Mesothelial cell of epicardium (in vitro differentiated cells): ENCODE measurements around the gene C5orf63. TPM values are rescaled to one million over a fixed set of nuclear protein-coding genes. Genes with fewer than 3 reads are reported as not detected.

Experiments
- DNase-seq, 2 experiments: peaks; one replicate each; pipeline ENCODE4 v3.0.0; 2021; ENCODE audit warnings: low spot score in 2 of 2; ENCODE audit not compliant: unreplicated experiment in 2 of 2
- H3K27ac Mint-ChIP-seq: 2 replicates; pipeline ENCODE4 v1.8.0; 2021; ENCODE audit warnings: mixed read lengths
- H3K27me3 Mint-ChIP-seq: 2 replicates; pipeline ENCODE4 v1.8.0; 2021; ENCODE audit warnings: low read depth, mixed read lengths
- H3K36me3 Mint-ChIP-seq: 2 replicates; pipeline ENCODE4 v1.8.0; 2021; ENCODE audit warnings: mixed read lengths
- H3K4me1 Mint-ChIP-seq: 2 replicates; pipeline ENCODE4 v1.8.0; 2021; ENCODE audit warnings: mixed read lengths
- H3K4me3 Mint-ChIP-seq: 2 replicates; pipeline ENCODE4 v1.8.0; 2021; ENCODE audit warnings: mild to moderate bottlenecking, moderate library complexity, mixed read lengths
- H3K9me3 Mint-ChIP-seq: 2 replicates; pipeline ENCODE4 v1.8.0; 2021; ENCODE audit warnings: mixed read lengths
- total RNA-seq: library from RNA; stranded (reverse); gene quantifications from 3 replicates; pipeline ENCODE4 v1.2.1, GENCODE V29; 2021
- TF ChIP-seq, protein P1 (sequence below): fragments of 200-600 bp; sonication (generic); IDR thresholded peaks from one replicate; pipeline ENCODE4 v1.5.0; 2021; ENCODE audit warnings: antibody characterized with exemption; ENCODE audit not compliant: unreplicated experiment

C5orf63 gene
- total RNA-seq, 1 donor from 2014 or later: 2.3 TPM

DNA sequence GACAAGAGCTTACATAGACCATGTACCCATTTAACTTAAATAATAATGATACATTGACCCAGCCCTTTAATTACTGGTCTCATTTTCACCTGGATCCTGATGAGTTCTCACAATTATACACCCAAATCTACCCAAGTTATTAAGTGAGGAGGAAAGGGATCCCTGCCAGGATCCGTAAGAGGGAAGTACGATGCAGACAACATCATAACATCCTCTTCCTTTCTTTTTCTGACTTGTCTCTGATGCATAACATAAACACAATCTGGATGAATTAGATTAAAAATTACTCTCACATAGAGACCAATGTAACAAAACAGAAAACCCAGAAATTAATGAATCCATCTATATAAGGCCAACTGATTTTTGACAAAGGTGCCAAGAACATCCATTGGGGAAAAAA is 59.9 kb downstream of the C5orf63 start:
- no peaks in the 10 kb centered on the region for H3K9me3 Mint-ChIP-seq
- no peak for DNase-seq
- no peak overlapping the region for H3K27ac Mint-ChIP-seq
- TF ChIP-seq, protein P1, sequence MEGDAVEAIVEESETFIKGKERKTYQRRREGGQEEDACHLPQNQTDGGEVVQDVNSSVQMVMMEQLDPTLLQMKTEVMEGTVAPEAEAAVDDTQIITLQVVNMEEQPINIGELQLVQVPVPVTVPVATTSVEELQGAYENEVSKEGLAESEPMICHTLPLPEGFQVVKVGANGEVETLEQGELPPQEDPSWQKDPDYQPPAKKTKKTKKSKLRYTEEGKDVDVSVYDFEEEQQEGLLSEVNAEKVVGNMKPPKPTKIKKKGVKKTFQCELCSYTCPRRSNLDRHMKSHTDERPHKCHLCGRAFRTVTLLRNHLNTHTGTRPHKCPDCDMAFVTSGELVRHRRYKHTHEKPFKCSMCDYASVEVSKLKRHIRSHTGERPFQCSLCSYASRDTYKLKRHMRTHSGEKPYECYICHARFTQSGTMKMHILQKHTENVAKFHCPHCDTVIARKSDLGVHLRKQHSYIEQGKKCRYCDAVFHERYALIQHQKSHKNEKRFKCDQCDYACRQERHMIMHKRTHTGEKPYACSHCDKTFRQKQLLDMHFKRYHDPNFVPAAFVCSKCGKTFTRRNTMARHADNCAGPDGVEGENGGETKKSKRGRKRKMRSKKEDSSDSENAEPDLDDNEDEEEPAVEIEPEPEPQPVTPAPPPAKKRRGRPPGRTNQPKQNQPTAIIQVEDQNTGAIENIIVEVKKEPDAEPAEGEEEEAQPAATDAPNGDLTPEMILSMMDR: no peak
- H3K4me3 Mint-ChIP-seq: no peak overlapping the region
- H3K4me1 Mint-ChIP-seq: peaks cover 12% of the 10 kb centered on the region
- H3K36me3 Mint-ChIP-seq: no peaks in the 10 kb centered on the region
- no peaks in the 10 kb centered on the region for H3K27me3 Mint-ChIP-seq

DNA sequence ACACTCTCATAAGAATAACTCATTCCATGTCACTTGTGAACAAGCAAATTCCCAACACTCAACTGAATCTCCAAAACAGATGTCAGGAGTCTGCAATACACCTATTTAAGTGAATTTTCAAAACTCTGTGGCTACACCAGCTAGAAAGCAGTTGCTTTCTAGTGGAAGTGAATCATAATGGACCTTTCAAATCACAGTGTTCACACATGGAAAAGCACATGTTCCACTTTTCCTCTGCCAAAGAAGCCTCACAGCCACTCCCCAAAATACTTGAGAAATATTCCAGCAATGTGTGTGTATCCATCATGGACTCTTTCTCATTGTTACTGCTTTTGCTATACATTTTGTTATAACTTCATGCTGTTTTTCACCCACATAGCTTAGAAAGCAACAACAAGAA is 60.4 kb downstream of the C5orf63 start:
- TF ChIP-seq, protein P1: no peak
- no peak overlapping the region for H3K4me3 Mint-ChIP-seq
- H3K27ac Mint-ChIP-seq: peak overlapping the region; percentile 55

DNA sequence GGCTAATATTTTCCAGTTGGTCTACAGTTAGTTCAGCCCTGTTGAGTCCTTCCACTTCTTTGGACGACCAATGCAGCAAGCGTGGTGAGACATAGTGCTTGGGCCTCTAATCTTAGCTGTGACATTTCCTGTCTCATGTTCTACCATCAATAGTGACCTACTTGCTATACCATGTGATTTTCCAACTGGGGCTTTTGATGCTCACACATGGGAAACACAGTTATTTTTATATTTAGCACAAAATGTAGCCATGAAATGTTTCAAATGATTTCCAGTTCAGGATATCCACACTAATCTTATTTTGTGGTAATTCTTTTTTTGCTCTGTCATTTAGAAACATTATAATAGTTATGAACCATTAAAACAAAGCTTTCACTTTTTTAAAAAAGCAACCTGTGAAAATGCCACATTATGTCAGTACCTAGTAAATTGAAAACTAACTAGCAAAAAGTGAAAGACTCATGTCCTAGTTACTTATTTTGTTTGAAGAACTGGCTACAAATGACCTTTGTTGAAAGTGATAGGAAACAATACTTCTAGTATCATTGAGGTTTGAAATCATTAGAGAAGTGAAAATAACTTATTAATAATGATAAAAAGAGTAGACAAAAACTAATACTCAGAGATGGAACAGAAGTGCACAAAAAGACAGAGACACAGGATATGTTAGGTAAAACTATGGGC is 61.2 kb downstream of the C5orf63 start:
- no peaks in the 10 kb centered on the region for H3K36me3 Mint-ChIP-seq
- TF ChIP-seq, protein P1: no peak
- no peak overlapping the region for H3K27ac Mint-ChIP-seq
- no peaks in the 10 kb centered on the region for H3K27me3 Mint-ChIP-seq
- no peaks in the 10 kb centered on the region for H3K9me3 Mint-ChIP-seq
- H3K4me1 Mint-ChIP-seq: peaks cover 12% of the 10 kb centered on the region
- no peak overlapping the region for H3K4me3 Mint-ChIP-seq
- DNase-seq: no peak

More for the DNA sequence above, 60.4 kb downstream of the C5orf63 start:
- Mint-ChIP-seq H3K9me3 (no peaks in the 10 kb centered on the region), H3K4me1 (peaks cover 12% of the 10 kb centered on the region), H3K27me3 (no peaks in the 10 kb centered on the region), H3K36me3 (no peaks in the 10 kb centered on the region)
- DNase-seq: no peak

DNA sequence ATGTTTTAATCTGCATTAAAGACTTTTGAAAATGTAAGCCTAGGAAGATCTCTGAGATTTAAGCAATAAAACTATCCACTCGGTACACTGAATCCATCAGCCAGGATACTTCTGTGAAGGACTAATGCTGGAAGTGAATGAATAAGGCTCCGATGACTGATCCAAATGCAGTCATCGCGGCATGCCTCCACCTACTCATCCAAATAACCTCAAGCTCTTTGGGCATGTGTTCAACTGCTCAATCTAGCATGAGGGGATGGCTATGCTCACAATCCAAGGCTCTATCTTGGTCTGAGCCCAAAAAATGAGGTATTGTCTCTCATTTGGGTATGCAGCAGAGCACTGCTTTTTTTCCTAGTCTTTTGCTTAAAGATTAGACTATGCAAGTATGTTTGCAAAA is 62.1 kb downstream of the C5orf63 start:
- TF ChIP-seq, protein P1: no peak
- no peak for DNase-seq
- Mint-ChIP-seq H3K4me3 (no peak overlapping the region), H3K4me1 (peaks cover 15% of the 10 kb centered on the region), H3K36me3 (no peaks in the 10 kb centered on the region), H3K27ac (no peak overlapping the region), H3K9me3 (no peaks in the 10 kb centered on the region), H3K27me3 (no peaks in the 10 kb centered on the region)

DNA sequence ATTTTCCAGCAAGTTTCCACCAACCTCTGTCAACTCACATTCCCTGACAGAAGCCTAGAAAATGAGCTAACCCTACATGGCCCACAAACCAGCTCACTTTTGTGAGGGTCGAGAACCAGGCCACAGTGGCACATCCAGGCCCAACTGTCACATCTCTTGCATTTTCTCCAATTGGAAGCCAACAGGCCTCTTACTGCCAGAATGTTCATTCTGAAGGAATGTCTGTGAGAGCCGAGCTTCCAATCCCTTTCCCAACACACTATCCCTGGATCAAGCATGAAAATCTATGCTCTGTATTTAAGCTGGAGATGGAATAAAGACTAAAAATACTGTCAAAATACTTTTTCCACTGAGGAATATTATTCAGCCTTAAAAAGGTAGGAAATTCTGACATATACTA is 62.9 kb downstream of the C5orf63 start:
- Mint-ChIP-seq H3K4me3 (no peak overlapping the region), H3K9me3 (no peaks in the 10 kb centered on the region), H3K36me3 (no peaks in the 10 kb centered on the region), H3K27me3 (no peaks in the 10 kb centered on the region), H3K27ac (no peak overlapping the region), H3K4me1 (peaks cover 15% of the 10 kb centered on the region)
- no peak for DNase-seq
- TF ChIP-seq, protein P1: no peak
